Measurements from ENCODE around the gene NCOR1. TPM values are rescaled to one million over a fixed set of nuclear protein-coding genes. Genes with fewer than 3 reads are reported as not detected.
A peak's percentile ranks its signal among the peaks of the same experiment; 100 is the strongest.

NCOR1 gene
- total and polyA plus RNA-seq, 2 of the 13 experiments (the other 11 are each of a cell fraction or from before 2014, with no cell fraction given): 57.0 to 71.7 TPM

DNA sequence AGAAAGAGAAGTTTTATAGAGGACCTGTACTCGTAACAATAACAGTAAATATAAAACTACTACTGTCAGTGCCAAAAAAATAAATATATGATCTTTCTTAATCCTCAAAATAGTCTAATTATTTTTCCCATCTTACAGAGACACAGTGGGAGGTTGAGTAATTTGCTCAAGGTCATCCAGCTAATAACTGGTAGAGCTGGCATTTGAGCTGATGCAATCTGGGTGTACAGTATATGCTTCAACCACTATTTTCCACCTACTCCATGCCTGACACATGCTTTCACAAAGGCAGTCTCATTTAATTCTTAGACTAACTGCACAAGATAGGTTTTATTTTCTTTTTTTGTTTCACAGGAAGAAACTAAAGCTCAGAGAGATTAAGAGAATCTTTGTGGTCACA is 35.3 kb upstream of the NCOR1 start (continued):
- peak; percentile 98 for TF ChIP-seq CEBPG (CRISPR knock-in tag; IDR thresholded peaks at IDR 0.05)
- TF ChIP-seq TAF1 (CRISPR knock-in tag; IDR thresholded peaks at IDR 0.05): no peak
- TF ChIP-seq NCOA2 (CRISPR knock-in tag; IDR thresholded peaks at IDR 0.05): peak; percentile 55; the same call in 1 of the 2 replicates
- TF ChIP-seq, protein P1, sequence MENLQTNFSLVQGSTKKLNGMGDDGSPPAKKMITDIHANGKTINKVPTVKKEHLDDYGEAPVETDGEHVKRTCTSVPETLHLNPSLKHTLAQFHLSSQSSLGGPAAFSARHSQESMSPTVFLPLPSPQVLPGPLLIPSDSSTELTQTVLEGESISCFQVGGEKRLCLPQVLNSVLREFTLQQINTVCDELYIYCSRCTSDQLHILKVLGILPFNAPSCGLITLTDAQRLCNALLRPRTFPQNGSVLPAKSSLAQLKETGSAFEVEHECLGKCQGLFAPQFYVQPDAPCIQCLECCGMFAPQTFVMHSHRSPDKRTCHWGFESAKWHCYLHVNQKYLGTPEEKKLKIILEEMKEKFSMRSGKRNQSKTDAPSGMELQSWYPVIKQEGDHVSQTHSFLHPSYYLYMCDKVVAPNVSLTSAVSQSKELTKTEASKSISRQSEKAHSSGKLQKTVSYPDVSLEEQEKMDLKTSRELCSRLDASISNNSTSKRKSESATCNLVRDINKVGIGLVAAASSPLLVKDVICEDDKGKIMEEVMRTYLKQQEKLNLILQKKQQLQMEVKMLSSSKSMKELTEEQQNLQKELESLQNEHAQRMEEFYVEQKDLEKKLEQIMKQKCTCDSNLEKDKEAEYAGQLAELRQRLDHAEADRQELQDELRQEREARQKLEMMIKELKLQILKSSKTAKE (CRISPR knock-in tag; IDR thresholded peaks at IDR 0.05; ENCODE audit: borderline replicate concordance): no peak
- TF ChIP-seq FOXK1 (CRISPR knock-in tag; IDR thresholded peaks at IDR 0.05; ENCODE audit: borderline replicate concordance, low read depth): peak; percentile 27; the same call in 1 of the 2 replicates
- TF ChIP-seq ETV6 (CRISPR knock-in tag; conservative IDR thresholded peaks at IDR 0.05): no peak
- no peak for TF ChIP-seq MLX (CRISPR knock-in tag; IDR thresholded peaks at IDR 0.05)
- peak; percentile 62; the same call in 1 of the 2 replicates for TF ChIP-seq THAP11 (CRISPR knock-in tag; IDR thresholded peaks at IDR 0.05)
- TF ChIP-seq TBX3 (IDR thresholded peaks at IDR 0.05; ENCODE audit: borderline replicate concordance): no peak
- no peak for TF ChIP-seq SIX1 (CRISPR knock-in tag; IDR thresholded peaks at IDR 0.05; ENCODE audit: borderline replicate concordance)
- TF ChIP-seq YEATS2 (CRISPR knock-in tag; IDR thresholded peaks at IDR 0.05; ENCODE audit: borderline replicate concordance): peak; percentile 35; the same call in 1 of the 2 replicates
- TF ChIP-seq ZNF614 (CRISPR knock-in tag; IDR thresholded peaks at IDR 0.05; ENCODE audit: borderline replicate concordance): peak; percentile 79; the same call in 1 of the 2 replicates
- TF ChIP-seq, protein P2, sequence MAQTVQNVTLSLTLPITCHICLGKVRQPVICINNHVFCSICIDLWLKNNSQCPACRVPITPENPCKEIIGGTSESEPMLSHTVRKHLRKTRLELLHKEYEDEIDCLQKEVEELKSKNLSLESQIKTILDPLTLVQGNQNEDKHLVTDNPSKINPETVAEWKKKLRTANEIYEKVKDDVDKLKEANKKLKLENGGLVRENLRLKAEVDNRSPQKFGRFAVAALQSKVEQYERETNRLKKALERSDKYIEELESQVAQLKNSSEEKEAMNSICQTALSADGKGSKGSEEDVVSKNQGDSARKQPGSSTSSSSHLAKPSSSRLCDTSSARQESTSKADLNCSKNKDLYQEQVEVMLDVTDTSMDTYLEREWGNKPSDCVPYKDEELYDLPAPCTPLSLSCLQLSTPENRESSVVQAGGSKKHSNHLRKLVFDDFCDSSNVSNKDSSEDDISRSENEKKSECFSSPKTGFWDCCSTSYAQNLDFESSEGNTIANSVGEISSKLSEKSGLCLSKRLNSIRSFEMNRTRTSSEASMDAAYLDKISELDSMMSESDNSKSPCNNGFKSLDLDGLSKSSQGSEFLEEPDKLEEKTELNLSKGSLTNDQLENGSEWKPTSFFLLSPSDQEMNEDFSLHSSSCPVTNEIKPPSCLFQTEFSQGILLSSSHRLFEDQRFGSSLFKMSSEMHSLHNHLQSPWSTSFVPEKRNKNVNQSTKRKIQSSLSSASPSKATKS (CRISPR knock-in tag; IDR thresholded peaks at IDR 0.05): peak; percentile 52; the same call in 1 of the 2 replicates
- no peak for TF ChIP-seq KDM6A (CRISPR knock-in tag; IDR thresholded peaks at IDR 0.05; ENCODE audit: low read depth)
- TF ChIP-seq ZSCAN9 (CRISPR knock-in tag; IDR thresholded peaks at IDR 0.05; ENCODE audit: borderline replicate concordance): peak; percentile 32; the same call in 1 of the 2 replicates
- TF ChIP-seq SOX6 (IDR thresholded peaks at IDR 0.05): no peak
- peak; percentile 47 for TF ChIP-seq SOX6 (CRISPR knock-in tag; IDR thresholded peaks at IDR 0.05)
- peak; percentile 53; the same call in 1 of the 2 replicates for TF ChIP-seq MED1 (CRISPR knock-in tag; IDR thresholded peaks at IDR 0.05)
- TF ChIP-seq HDAC2 (CRISPR knock-in tag; IDR thresholded peaks at IDR 0.05): peak; percentile 41; the same call in 1 of the 2 replicates
- TF ChIP-seq DDIT3 (CRISPR knock-in tag; IDR thresholded peaks at IDR 0.05): no peak
- peak; percentile 43 for TF ChIP-seq RARA (CRISPR knock-in tag; IDR thresholded peaks at IDR 0.05)
- no peak for TF ChIP-seq SCMH1 (CRISPR knock-in tag; IDR thresholded peaks at IDR 0.05; ENCODE audit: borderline replicate concordance)
- TF ChIP-seq RXRB (CRISPR knock-in tag; IDR thresholded peaks at IDR 0.05; ENCODE audit: borderline replicate concordance): peak; percentile 38; the same call in 1 of the 2 replicates
- TF ChIP-seq ZNF331 (CRISPR knock-in tag; IDR thresholded peaks at IDR 0.05): peak; percentile 33; the same call in 1 of the 2 replicates
- TF ChIP-seq ATF4 (CRISPR knock-in tag; IDR thresholded peaks at IDR 0.05): peak; percentile 78 to 99
- 0 out of 2 replicates have a peak, but pooled peaks have one; percentile 16 for TF ChIP-seq ZBTB20 (CRISPR knock-in tag; IDR thresholded peaks at IDR 0.05; ENCODE audit: borderline replicate concordance, low read depth)
- peak; percentile 23; the same call in 1 of the 2 replicates for TF ChIP-seq MIER3 (CRISPR knock-in tag; IDR thresholded peaks at IDR 0.05; ENCODE audit: borderline replicate concordance)
